H1 (cell line): ENCODE data around the gene CTXN1. TPM values are rescaled to one million over a fixed set of nuclear protein-coding genes. Genes with fewer than 3 reads are reported as not detected.

Experiments used
- CTCF ChIA-PET: fragments of 300-600 bp; sonication (Branson Sonifier 250); formaldehyde crosslinking; loops from one replicate; lab custom pipeline; 2021; ENCODE audit not compliant: partially characterized antibody; lab: Charles Lee
- POLR2A ChIA-PET: fragments of 300-600 bp; sonication (Branson Sonifier 250); formaldehyde crosslinking; loops from one replicate; lab custom pipeline; 2021; ENCODE audit warnings: inconsistent platforms; ENCODE audit not compliant: partially characterized antibody; lab: Charles Lee
- DNase-seq, 2 experiments: peaks; one replicate each; pipeline versions ENCODE4 v3.0.0 to v3.0.0-alpha.2; 2010 to 2022; ENCODE audit warnings: low spot score in 2 of 2, low read depth in 1 of 2, mixed read lengths in 1 of 2
- FAIRE-seq: peaks from 2 replicates; lab custom pipeline; 2011; peaks lifted over from hg19 to GRCh38; lab: Jason Lieb, UNC
- H2AFZ ChIP-seq: 2 replicates; pipeline ENCODE4 v1.8.1; 2012; ENCODE audit warnings: low read length, inconsistent platforms
- H2AK5ac ChIP-seq: 2 replicates; pipeline ENCODE4 v1.6.1; 2013; ENCODE audit warnings: low read depth, low read length
- H2BK120ac ChIP-seq: replicated peaks from 2 replicates; pipeline ENCODE3; 2013; ENCODE audit warnings: low read depth, low read length, inconsistent platforms
- H2BK12ac ChIP-seq: 2 replicates; pipeline ENCODE4 v1.6.1; 2013; ENCODE audit warnings: low read depth, low read length
- H2BK15ac ChIP-seq: 2 replicates; pipeline ENCODE4 v1.6.1; 2013; ENCODE audit warnings: low read length
- H2BK20ac ChIP-seq: 2 replicates; pipeline ENCODE4 v1.6.1; 2013; ENCODE audit warnings: low read length
- H2BK5ac ChIP-seq: 2 replicates; pipeline ENCODE4 v1.6.1; 2013; ENCODE audit warnings: low read depth, low read length
- H3K14ac ChIP-seq: 2 replicates; pipeline ENCODE4 v1.6.1; 2013; ENCODE audit warnings: inconsistent platforms; ENCODE audit not compliant: insufficient read length
- H3K18ac ChIP-seq: 2 replicates; pipeline ENCODE4 v1.6.1; 2013; ENCODE audit warnings: low read length; ENCODE audit errors: extremely low read depth
- H3K23ac ChIP-seq: 2 replicates; pipeline ENCODE4 v1.6.1; 2013; ENCODE audit warnings: inconsistent platforms; ENCODE audit not compliant: insufficient read length
- H3K23me2 ChIP-seq: 2 replicates; pipeline ENCODE4 v1.6.1; 2013; ENCODE audit warnings: low read depth, low read length
- H3K27ac ChIP-seq: 2 replicates; pipeline ENCODE4 v1.6.1; 2011; ENCODE audit warnings: low read depth, low read length, inconsistent platforms
- H3K27me3 ChIP-seq, 4 experiments: replicated peaks in 1 of 4; 1 replicate in 1 of 4; 2 replicates in 3 of 4; pipeline versions ENCODE4 v1.6.1 to v1.8.1; 2011 to 2013; ENCODE audit warnings: low read length in 3 of 4, mild to moderate bottlenecking in 3 of 4, inconsistent platforms in 2 of 4, mixed read lengths in 2 of 4, moderate library complexity in 1 of 4; ENCODE audit not compliant: control insufficient read depth in 3 of 4, insufficient read depth in 3 of 4; ENCODE audit errors: extremely low read depth in 1 of 4
- H3K36me3 ChIP-seq, 4 experiments: 2 replicates each; pipeline versions ENCODE4 v1.6.1 to v1.8.1; 2011 to 2013; ENCODE audit warnings: mild to moderate bottlenecking in 4 of 4, low read length in 3 of 4, moderate library complexity in 2 of 4, control low read depth in 1 of 4, inconsistent platforms in 1 of 4; ENCODE audit not compliant: insufficient read depth in 4 of 4, control insufficient read depth in 2 of 4
- H3K4ac ChIP-seq: replicated peaks from 2 replicates; pipeline ENCODE3; 2013; ENCODE audit warnings: low read length, low read depth, mixed read lengths, inconsistent platforms; ENCODE audit not compliant: insufficient read length
- H3K4me1 ChIP-seq, 4 experiments: replicated peaks in 1 of 4; 1 replicate in 1 of 4; 2 replicates in 3 of 4; pipeline versions ENCODE4 v1.6.1 to v1.8.1; 2011 to 2013; ENCODE audit warnings: low read length in 3 of 4, inconsistent platforms in 2 of 4, mixed read lengths in 1 of 4; ENCODE audit not compliant: insufficient read depth in 4 of 4, control insufficient read depth in 3 of 4
- H3K4me2 ChIP-seq, 2 experiments: 2 replicates each; pipeline versions ENCODE4 v1.6.1 to v1.8.1; 2011 to 2013; ENCODE audit warnings: low read depth in 2 of 2, low read length in 2 of 2, control low read depth in 1 of 2, inconsistent platforms in 1 of 2, mild to moderate bottlenecking in 1 of 2; ENCODE audit not compliant: insufficient read depth in 1 of 2
- H3K4me3 ChIP-seq, 4 experiments: fragments of 200-600, 300-600 bp in 1 of 4; sonication (generic), shearing (Covaris generic), sonication (Bioruptor Twin) in 1 of 4; 2 replicates each; pipeline versions ENCODE4 v1.5.1 to v1.8.1; 2011 to 2016; ENCODE audit warnings: low read length in 4 of 4, low read depth in 3 of 4, control low read depth in 2 of 4, inconsistent platforms in 2 of 4, mild to moderate bottlenecking in 2 of 4, mixed read lengths in 1 of 4, moderate library complexity in 1 of 4; ENCODE audit not compliant: insufficient read depth in 2 of 4; ENCODE audit errors: extremely low read depth in 1 of 4
- H3K56ac ChIP-seq: replicated peaks from 2 replicates; pipeline ENCODE3; 2013; ENCODE audit warnings: low read depth, mild to moderate bottlenecking, mixed read lengths, low read length, inconsistent platforms; ENCODE audit not compliant: insufficient read length
- H3K79me1 ChIP-seq: 2 replicates; pipeline ENCODE4 v1.6.1; 2013; ENCODE audit warnings: low read depth, low read length, control low read depth
- H3K79me2 ChIP-seq, 2 experiments: 2 replicates each; pipeline versions ENCODE4 v1.6.1 to v1.8.1; 2012 to 2013; ENCODE audit warnings: low read length in 2 of 2, mild to moderate bottlenecking in 2 of 2, inconsistent platforms in 1 of 2; ENCODE audit not compliant: insufficient read depth in 2 of 2, control insufficient read depth in 1 of 2
- H3K9ac ChIP-seq, 4 experiments: replicated peaks in 1 of 4; 1 replicate in 1 of 4; 2 replicates in 3 of 4; pipeline versions ENCODE4 v1.6.1 to v1.8.1; 2011 to 2013; ENCODE audit warnings: low read depth in 3 of 4, low read length in 3 of 4, control low read depth in 2 of 4, mild to moderate bottlenecking in 2 of 4, moderate library complexity in 2 of 4, inconsistent platforms in 1 of 4; ENCODE audit errors: extremely low read depth in 1 of 4
- H3K9me3 ChIP-seq, 2 experiments: 2 replicates each; pipeline versions ENCODE4 v1.6.1 to v1.8.1; 2012 to 2013; ENCODE audit warnings: mild to moderate bottlenecking in 2 of 2, moderate library complexity in 2 of 2, control low read depth in 1 of 2, inconsistent platforms in 1 of 2, low read depth in 1 of 2, low read length in 1 of 2, mixed read lengths in 1 of 2; ENCODE audit not compliant: insufficient read depth in 2 of 2
- H4K20me1 ChIP-seq, 2 experiments: replicated peaks in 1 of 2; 2 replicates each; pipeline versions ENCODE3 to v1.8.1; 2011 to 2013; ENCODE audit warnings: inconsistent platforms in 2 of 2, low read length in 2 of 2, mild to moderate bottlenecking in 1 of 2; ENCODE audit not compliant: insufficient read depth in 2 of 2, control insufficient read depth in 1 of 2
- H4K5ac ChIP-seq: 2 replicates; pipeline ENCODE4 v1.6.1; 2013; ENCODE audit warnings: low read length, low read depth, mixed read lengths, inconsistent platforms; ENCODE audit not compliant: insufficient read length
- H4K8ac ChIP-seq: 2 replicates; pipeline ENCODE4 v1.8.0; 2013; ENCODE audit warnings: mild to moderate bottlenecking, moderate library complexity, low read length, inconsistent platforms; ENCODE audit not compliant: insufficient read depth; ENCODE audit errors: extremely low read depth
- H4K91ac ChIP-seq: replicated peaks from 2 replicates; pipeline ENCODE3; 2013; ENCODE audit warnings: low read length, mixed read lengths, inconsistent platforms; ENCODE audit not compliant: insufficient read length
- ATF2 ChIP-seq: IDR thresholded peaks from 2 replicates; pipeline ENCODE4 v1.6.1; 2012; ENCODE audit warnings: low read length, inconsistent platforms
- HDAC6 ChIP-seq: IDR thresholded peaks from one replicate; pipeline ENCODE4 v1.7.1; 2012; ENCODE audit warnings: low read depth, mild to moderate bottlenecking, inconsistent platforms, low read length, moderate library complexity
- MAFK ChIP-seq: IDR thresholded peaks from 2 replicates; pipeline ENCODE4 v1.6.1; 2012; ENCODE audit warnings: low read depth, mild to moderate bottlenecking, improper control_type of control experiment, low read length
- RFX5 ChIP-seq: IDR thresholded peaks from 2 replicates; pipeline ENCODE4 v1.6.1; 2011; ENCODE audit warnings: low read depth, low read length, improper control_type of control experiment, borderline replicate concordance
- SAP30 ChIP-seq: fragments of 300-600 bp; sonication (generic); IDR thresholded peaks from 2 replicates; pipeline ENCODE4 v1.7.1; 2012; ENCODE audit warnings: low read length, moderate library complexity, mild to moderate bottlenecking, inconsistent platforms; ENCODE audit not compliant: insufficient read depth, insufficient replicate concordance
- USF2 ChIP-seq: IDR thresholded peaks from 2 replicates; pipeline ENCODE4 v1.6.1; 2011; ENCODE audit warnings: low read length, improper control_type of control experiment
- ZNF274 ChIP-seq: IDR thresholded peaks from 2 replicates; pipeline ENCODE4 v1.7.0; 2012; ENCODE audit warnings: low read length, borderline replicate concordance; ENCODE audit errors: extremely low read depth
- WGBS, 2 experiments: shearing (Covaris generic) in 1 of 2; methylation state at CpG; one replicate each; pipeline versions ENCODE4 v1.1.6 to v1.1.7; 2013 to 2015; ENCODE audit warnings: low lambda C conversion rate in 2 of 2, mixed read lengths in 2 of 2, inconsistent platforms in 1 of 2, low coverage in 1 of 2, missing lambda C conversion rate in 1 of 2; ENCODE audit not compliant: insufficient replicate concordance in 2 of 2, insufficient coverage in 1 of 2, insufficient read length in 1 of 2; ENCODE audit errors: extremely low coverage in 1 of 2, missing lambda C conversion rate in 1 of 2; 5-methylcytosine and 5-hydroxymethylcytosine counted together
- polyA plus RNA-seq, 7 experiments: library from polyadenylated mRNA; depleted of rRNA in 3 of 7; stranded (reverse) in 5 of 7; unstranded in 2 of 7; fragments of >200 nt in 5 of 7; fragments of 200-250 nt in 2 of 7; gene quantifications; 1 replicate in 5 of 7; 2 replicates in 1 of 7; 4 replicates in 1 of 7; pipeline versions ENCODE4 v1.2.1 to v1.2.3, GENCODE V29; 2011 to 2013; ENCODE audit warnings: missing spikeins in 2 of 7, mixed read lengths in 2 of 7
- total RNA-seq: library from RNA; stranded (reverse); fragmentation: NEBNext Ultra II Directional; extraction: Animal tissue kit (Norgen Biotek cat#: 25700); gene quantifications from 2 replicates; pipeline ENCODE4 v1.2.1, GENCODE V29; 2021

The CTXN1 gene
- total and polyA plus RNA-seq, 2 of the 8 experiments (the other 6 are each of a cell fraction or from before 2014, with no cell fraction given): 16.4 to 58.0 TPM

GRCh38 chr19:7928334-7928706, 2.4 kb upstream of the CTXN1 start:
- no peak overlapping the region for H2AFZ ChIP-seq
- no peak overlapping the region for H2BK5ac ChIP-seq
- peaks cover 12 to 31% (median 24%) of the 10 kb centered on the region in 4 experiments; a peak in 7 of 8 replicates for H3K36me3 ChIP-seq
- no peak overlapping the region for H4K5ac ChIP-seq
- H3K18ac ChIP-seq: no peak overlapping the region
- CTCF ChIA-PET: interaction anchor here (1.3 to 2.7 kb wide), 7 partner anchors 8 to 141 kb away, joined by 3 to 11 read pairs (median 6); partner anchors contain the start of genes MAP2K7 and SNAPC2
- DNase-seq (no peak), FAIRE-seq (no peak)
- no peak overlapping the region for H3K9ac ChIP-seq
- H4K20me1 ChIP-seq: peaks cover 10 to 19% of the 10 kb centered on the region in 2 experiments
- H3K4ac ChIP-seq: no peak overlapping the region
- no peak overlapping the region for H2BK15ac ChIP-seq
- H3K4me3 ChIP-seq: no peak overlapping the region
- H3K4me2 ChIP-seq: no peak overlapping the region
- H4K91ac ChIP-seq: no peak overlapping the region
- H3K14ac ChIP-seq: no peak overlapping the region
- H3K9me3 ChIP-seq: no peaks in the 10 kb centered on the region
- no peak overlapping the region for H3K23ac ChIP-seq
- H2BK20ac ChIP-seq: no peak overlapping the region
- no peak overlapping the region for H2BK12ac ChIP-seq
- H3K27ac ChIP-seq: no peak overlapping the region
- no peak overlapping the region for H2BK120ac ChIP-seq
- peaks cover 0 to 8% (median 2%) of the 10 kb centered on the region in 4 experiments; a peak in 5 of 7 replicates for H3K4me1 ChIP-seq
- POLR2A ChIA-PET: interaction anchor here (0.8 to 10.4 kb wide), 5 partner anchors 13 to 76 kb away, joined by 3 to 205 read pairs (median 3); partner anchors contain the start of genes LRRC8E and TIMM44
- no peak overlapping the region for H3K56ac ChIP-seq
- no peaks in the 10 kb centered on the region for H3K79me1 ChIP-seq
- 96% methylated on average over 9 of the region's 9 CpGs; no CpG with 5 or more reads in 1 of the 2 experiments for WGBS, 2 experiments
- no peaks in the 10 kb centered on the region for H3K27me3 ChIP-seq
- H3K79me2 ChIP-seq: no peaks in the 10 kb centered on the region
- H2AK5ac ChIP-seq: no peak overlapping the region
- TF ChIP-seq ZNF274 (no peak), MAFK (no peak), USF2 (no peak), ATF2 (no peak), HDAC6 (no peak), RFX5 (no peak), SAP30 (no peak)
- peaks cover 4% of the 10 kb centered on the region; the same call in 1 of the 2 replicates for H3K23me2 ChIP-seq
- no peak overlapping the region for H4K8ac ChIP-seq
